Measurements from ENCODE around the gene ARID3B.

GRCh38 chr15:74599156-74599555 is 58.1 kb downstream of the ARID3B start:
- TF ChIP-seq RAD21 (IDR thresholded peaks at IDR 0.05; ENCODE audit: low read length) (no peak), CTCF (conservative IDR thresholded peaks at IDR 0.05; ENCODE audit: low read depth, low read length) (no peak), POLR2A (IDR thresholded peaks at IDR 0.05; ENCODE audit: low read depth, low read length) (no peak), USF2 (IDR thresholded peaks at IDR 0.05; ENCODE audit: low read depth, low read length) (no peak), SMC3 (IDR thresholded peaks at IDR 0.05; ENCODE audit: low read depth, low read length) (no peak), CEBPB (IDR thresholded peaks at IDR 0.05; ENCODE audit: low read depth, low read length) (no peak), RFX5 (IDR thresholded peaks at IDR 0.05; ENCODE audit: low read depth, low read length) (no peak), BHLHE40 (IDR thresholded peaks at IDR 0.05; ENCODE audit: low read depth, low read length) (no peak), MXI1 (IDR thresholded peaks at IDR 0.05; ENCODE audit: borderline replicate concordance, low read depth, low read length) (no peak), FOS (IDR thresholded peaks at IDR 0.05; ENCODE audit: low read depth, low read length) (no peak)

All from IMR-90 (cell line).